ENCODE data around the gene ZNF8. TPM values are rescaled to one million over a fixed set of nuclear protein-coding genes. Genes with fewer than 3 reads are reported as not detected.
A peak's percentile ranks its signal among the peaks of the same experiment; 100 is the strongest.
"Not testable (repeated sequence)": the region's sequence is repeated elsewhere in the genome, so short reads cannot be mapped to it uniquely, and the experiment has no call there.

Gene ZNF8
- total RNA-seq, 2 donors from 2014 or later: 5.8 to 6.9 TPM

DNA sequence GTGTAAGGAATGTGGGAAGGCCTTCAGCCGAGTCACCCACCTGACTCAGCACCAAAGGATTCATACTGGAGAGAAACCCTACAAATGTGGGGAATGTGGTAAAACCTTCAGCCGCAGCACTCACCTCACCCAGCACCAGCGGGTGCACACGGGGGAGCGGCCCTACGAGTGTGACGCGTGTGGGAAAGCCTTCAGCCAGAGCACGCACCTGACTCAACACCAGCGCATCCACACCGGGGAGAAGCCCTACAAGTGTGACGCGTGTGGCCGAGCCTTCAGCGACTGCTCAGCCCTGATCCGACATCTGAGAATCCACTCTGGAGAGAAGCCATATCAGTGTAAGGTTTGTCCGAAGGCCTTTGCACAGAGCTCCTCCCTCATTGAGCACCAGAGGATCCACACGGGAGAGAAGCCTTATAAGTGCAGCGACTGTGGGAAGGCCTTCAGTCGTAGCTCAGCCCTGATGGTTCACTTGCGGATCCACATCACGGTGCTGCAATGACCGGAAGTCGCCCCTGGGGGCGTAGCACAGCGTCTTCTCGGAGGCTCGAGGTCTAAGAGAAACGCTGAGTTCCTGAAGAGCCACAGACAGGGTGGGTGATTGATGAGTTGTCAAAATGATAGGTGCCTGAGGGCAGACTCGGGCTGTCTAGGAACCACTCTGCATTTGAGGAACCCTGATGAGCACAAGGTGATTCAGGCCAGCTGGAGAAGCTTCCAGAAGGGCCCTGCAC lies 60.2 kb downstream of the ZNF8 start:
- TF ChIP-seq, protein P1, sequence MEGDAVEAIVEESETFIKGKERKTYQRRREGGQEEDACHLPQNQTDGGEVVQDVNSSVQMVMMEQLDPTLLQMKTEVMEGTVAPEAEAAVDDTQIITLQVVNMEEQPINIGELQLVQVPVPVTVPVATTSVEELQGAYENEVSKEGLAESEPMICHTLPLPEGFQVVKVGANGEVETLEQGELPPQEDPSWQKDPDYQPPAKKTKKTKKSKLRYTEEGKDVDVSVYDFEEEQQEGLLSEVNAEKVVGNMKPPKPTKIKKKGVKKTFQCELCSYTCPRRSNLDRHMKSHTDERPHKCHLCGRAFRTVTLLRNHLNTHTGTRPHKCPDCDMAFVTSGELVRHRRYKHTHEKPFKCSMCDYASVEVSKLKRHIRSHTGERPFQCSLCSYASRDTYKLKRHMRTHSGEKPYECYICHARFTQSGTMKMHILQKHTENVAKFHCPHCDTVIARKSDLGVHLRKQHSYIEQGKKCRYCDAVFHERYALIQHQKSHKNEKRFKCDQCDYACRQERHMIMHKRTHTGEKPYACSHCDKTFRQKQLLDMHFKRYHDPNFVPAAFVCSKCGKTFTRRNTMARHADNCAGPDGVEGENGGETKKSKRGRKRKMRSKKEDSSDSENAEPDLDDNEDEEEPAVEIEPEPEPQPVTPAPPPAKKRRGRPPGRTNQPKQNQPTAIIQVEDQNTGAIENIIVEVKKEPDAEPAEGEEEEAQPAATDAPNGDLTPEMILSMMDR (IDR thresholded peaks at IDR 0.05): no peak
- no peaks in the 10 kb centered on the region for H3K4me1 ChIP-seq

DNA sequence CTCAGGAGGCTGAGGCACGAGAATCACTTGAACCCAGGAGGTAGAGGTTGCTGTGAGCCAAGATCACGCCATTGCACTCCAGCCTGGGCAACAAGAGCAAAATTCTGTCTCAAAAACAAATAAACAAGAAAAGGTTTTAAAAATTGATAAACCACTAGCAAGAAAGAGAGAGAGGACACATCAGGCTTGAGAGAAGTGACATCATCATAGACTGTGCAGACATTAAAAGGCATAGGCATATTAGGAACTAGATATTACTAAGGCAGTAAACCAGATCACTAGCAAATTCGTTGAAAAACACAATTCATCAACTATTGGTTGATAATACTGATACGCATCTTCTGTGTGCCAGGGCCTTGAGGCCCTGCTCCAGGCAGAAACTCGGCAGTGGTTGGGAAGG lies 66.8 kb downstream of the ZNF8 start:
- H3K4me1 ChIP-seq: peaks cover 0 to 13% of the 10 kb centered on the region in 2 donors
- no peak overlapping the region for H3K4me3 ChIP-seq
- peaks cover 0 to 4% of the 10 kb centered on the region in 2 donors for H3K27me3 ChIP-seq
- no peaks in the 10 kb centered on the region for H3K9me3 ChIP-seq
- TF ChIP-seq, protein P1 (IDR thresholded peaks at IDR 0.05): no peak
- no peak overlapping the region for H3K27ac ChIP-seq
- DNase-seq (ENCODE audit: low spot score): no peak
- no peaks in the 10 kb centered on the region for H3K36me3 ChIP-seq

More for the DNA sequence above, 60.2 kb downstream of the ZNF8 start:
- Histone ChIP-seq H3K9me3 (no peaks in the 10 kb centered on the region), H3K27me3 (no peaks in the 10 kb centered on the region), H3K27ac (no peak overlapping the region), H3K4me3 (no peak overlapping the region), H3K36me3 (peaks cover 26% of the 10 kb centered on the region)
- no peak for DNase-seq (ENCODE audit: low spot score)

DNA sequence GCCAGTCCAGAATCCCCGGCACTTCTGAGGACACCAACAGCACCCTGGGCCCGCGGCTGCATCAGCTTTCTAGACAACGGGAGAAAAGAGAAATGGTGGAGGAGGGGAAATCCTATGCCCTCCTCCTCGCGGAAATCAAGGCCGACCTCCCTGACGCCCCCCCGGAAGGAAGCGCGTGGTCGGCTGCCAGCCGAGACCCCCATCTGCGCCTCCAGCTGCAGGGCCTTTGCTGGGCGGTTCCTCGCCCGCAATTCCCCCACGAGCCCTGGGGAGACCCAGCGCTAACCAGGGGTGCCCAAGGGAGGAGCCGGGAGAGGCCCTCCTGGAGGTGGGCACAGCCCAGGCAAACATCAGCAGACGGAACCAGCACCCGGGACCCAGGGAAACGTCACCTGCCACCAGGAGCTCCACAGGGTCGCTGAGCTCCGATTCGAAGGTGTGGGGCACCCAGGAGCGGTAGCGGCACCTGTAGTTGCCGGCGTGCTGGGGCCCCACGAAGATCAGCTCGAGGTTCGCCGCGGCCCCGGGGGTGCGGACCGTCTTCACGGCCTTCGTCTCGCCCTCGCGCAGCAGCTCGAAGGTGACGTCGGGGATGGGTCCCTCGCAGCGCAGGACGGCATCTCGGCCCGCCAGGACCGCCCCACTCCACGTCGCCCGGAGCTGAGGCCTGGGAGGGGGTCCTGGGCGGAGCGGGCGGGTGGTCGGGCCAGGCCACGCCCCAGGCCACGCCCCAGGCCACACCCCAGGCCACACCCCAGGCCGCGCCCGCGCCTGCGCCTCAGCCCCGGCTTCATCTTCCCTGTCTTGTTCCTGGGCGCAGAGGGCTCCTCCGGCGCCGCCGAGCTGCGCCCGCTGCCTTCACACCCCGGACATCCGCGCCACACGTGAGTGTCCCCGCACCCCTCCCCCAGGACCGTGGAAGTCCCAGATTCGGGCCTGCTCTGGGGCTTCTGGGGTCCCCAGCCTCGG lies 68.5 kb downstream of the ZNF8 start:
- Histone ChIP-seq H3K4me1 (peaks cover 0 to 16% of the 10 kb centered on the region in 2 donors), H3K27ac (peak overlapping the region; percentile 69 to 82), H3K27me3 (peaks cover 0 to 4% of the 10 kb centered on the region in 2 donors), H3K9me3 (no peaks in the 10 kb centered on the region), H3K4me3 (peak overlapping the region; percentile 64 to 67), H3K36me3 (no peaks in the 10 kb centered on the region)
- TF ChIP-seq, protein P1 (IDR thresholded peaks at IDR 0.05): no peak
- DNase-seq (ENCODE audit: low spot score): peak; percentile 63

DNA sequence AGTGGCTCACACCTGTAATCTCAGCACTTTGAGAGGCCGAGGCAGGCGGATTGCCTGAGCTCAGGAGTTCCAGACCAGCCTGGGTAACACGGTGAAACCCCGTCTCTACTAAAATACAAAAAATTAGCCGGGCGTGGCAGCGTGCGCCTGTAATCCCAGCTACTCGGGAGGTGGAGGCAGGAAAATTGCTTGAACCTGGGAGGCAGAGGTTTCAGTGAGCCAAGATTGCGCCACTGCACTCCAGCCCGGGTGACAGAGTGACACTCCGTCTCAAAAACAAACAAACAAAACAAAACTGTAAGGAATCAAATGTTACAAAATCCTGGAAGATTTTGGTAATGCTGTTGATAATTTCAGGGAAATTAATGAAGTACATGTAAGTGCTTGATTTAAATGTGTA lies 69.3 kb downstream of the ZNF8 start:
- not testable (repeated sequence) for H3K36me3 ChIP-seq; H3K9me3 ChIP-seq; DNase-seq (ENCODE audit: low spot score); H3K27me3 ChIP-seq
- Histone ChIP-seq H3K4me1 (peaks cover 0 to 16% of the 10 kb centered on the region in 2 donors), H3K4me3 (peak overlapping the region; percentile 64 to 67), H3K27ac (peak overlapping the region; percentile 62 to 69)

DNA sequence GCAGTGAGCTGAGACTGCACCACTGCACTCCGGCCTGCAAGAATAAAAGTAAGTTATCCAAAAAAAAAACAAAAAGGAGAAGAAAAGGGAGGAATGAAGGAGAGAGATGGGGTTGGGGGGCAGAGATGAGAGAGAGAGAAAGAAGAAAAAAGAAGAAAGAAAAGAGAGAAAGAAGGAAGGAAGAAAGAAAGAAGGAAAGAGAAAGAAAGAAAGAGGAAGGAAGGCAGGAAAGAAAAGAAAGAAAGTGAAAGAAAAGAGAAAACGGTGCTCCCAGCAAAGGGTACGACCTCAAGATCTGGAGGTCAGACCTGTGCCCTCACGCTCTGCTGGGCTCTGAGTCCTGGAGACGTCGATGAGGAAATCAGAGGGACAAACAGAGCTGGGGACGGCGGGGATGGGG lies 70.8 kb downstream of the ZNF8 start:
- H3K36me3 ChIP-seq: no peaks in the 10 kb centered on the region

More for the DNA sequence above, 70.8 kb downstream of the ZNF8 start:
- peaks cover 0 to 4% of the 10 kb centered on the region in 2 donors for H3K27me3 ChIP-seq
- no peaks in the 10 kb centered on the region for H3K9me3 ChIP-seq
- TF ChIP-seq, protein P1 (IDR thresholded peaks at IDR 0.05): no peak
- no peak overlapping the region for H3K27ac ChIP-seq
- H3K4me3 ChIP-seq: no peak overlapping the region
- no peak for DNase-seq (ENCODE audit: low spot score)
- H3K4me1 ChIP-seq: peaks cover 0 to 16% of the 10 kb centered on the region in 2 donors
